Thymus (tissue), 11 donors: ENCODE results near the gene DAB1. TPM values are rescaled to one million over a fixed set of nuclear protein-coding genes. Genes with fewer than 3 reads are reported as not detected.

Experiments used
- DNase-seq, 9 donors: peaks; one replicate each; pipeline ENCODE4 v3.0.0-alpha.2; 2013; ENCODE audit warnings: low spot score in 9 of 9, low read depth in 6 of 9, missing footprints in 1 of 9
- H3K27ac ChIP-seq, 2 donors: one replicate each; pipeline ENCODE4 v1.5.1; 2013; ENCODE audit warnings: control low read depth in 1 of 2, low read depth in 1 of 2, low read length in 1 of 2, mild to moderate bottlenecking in 1 of 2, moderate library complexity in 1 of 2
- H3K27me3 ChIP-seq, 2 donors: one replicate each; pipeline ENCODE4 v1.5.1; 2013; ENCODE audit warnings: low read length in 1 of 2; ENCODE audit not compliant: control insufficient read depth in 2 of 2, insufficient read depth in 1 of 2
- H3K36me3 ChIP-seq, 2 donors: one replicate each; pipeline ENCODE4 v1.5.1; 2013; ENCODE audit warnings: low read length in 1 of 2, mild to moderate bottlenecking in 1 of 2, moderate library complexity in 1 of 2; ENCODE audit not compliant: control insufficient read depth in 2 of 2, insufficient read depth in 2 of 2
- H3K4me1 ChIP-seq, 2 donors: one replicate each; pipeline ENCODE4 v1.5.1; 2013; ENCODE audit warnings: low read length in 2 of 2; ENCODE audit not compliant: control insufficient read depth in 2 of 2, insufficient read depth in 2 of 2
- H3K4me3 ChIP-seq, 2 donors: one replicate each; pipeline ENCODE4 v1.5.1; 2013; ENCODE audit warnings: low read length in 2 of 2, control low read depth in 1 of 2, mild to moderate bottlenecking in 1 of 2
- H3K9me3 ChIP-seq, 2 donors: one replicate each; pipeline ENCODE4 v1.5.1; 2013; ENCODE audit warnings: low read length in 1 of 2, mild to moderate bottlenecking in 1 of 2; ENCODE audit not compliant: control insufficient read depth in 2 of 2, insufficient read depth in 1 of 2
- WGBS: extraction: QIAGEN DNeasy Blood & Tissue Kit; methylation state at CpG from one replicate; pipeline ENCODE4 v1.1.7; 2013; 5-methylcytosine and 5-hydroxymethylcytosine counted together
- polyA plus RNA-seq: library from polyadenylated mRNA; stranded (reverse); fragments of 200-250 nt; gene quantifications from one replicate; pipeline ENCODE4 v1.2.3, GENCODE V29; 2013
- total RNA-seq: library from RNA; stranded (reverse); fragments of 120-200 nt; gene quantifications from one replicate; pipeline ENCODE4 v1.2.4, GENCODE V29; 2013
- donor health status: healthy.

Gene DAB1
- total and polyA plus RNA-seq, 2 donors, result 0.09 to 0.23 TPM

DNA sequence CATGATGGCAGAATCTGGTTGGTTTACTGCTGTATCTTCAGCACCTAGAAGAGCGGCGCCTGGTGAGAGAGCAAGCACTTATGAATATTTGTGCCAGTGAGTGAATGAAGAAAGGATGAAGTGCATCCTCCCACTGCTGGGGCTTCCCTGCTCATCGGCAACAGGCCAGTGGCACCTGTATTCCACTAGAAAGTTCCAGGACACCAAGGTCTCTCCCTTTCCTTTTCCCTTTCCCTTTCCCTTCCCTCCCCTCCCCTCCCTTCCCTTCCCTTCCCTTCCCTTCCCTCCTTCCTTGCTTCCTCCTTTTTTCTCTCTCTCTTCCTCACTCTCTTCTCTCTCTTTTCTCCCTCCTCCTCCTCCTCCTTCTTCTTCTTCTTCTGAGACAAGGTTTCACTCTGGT lies 86.2 kb downstream of the DAB1 start:
- WGBS, result 93% methylated on average over 3 of the region's 3 CpGs

DNA sequence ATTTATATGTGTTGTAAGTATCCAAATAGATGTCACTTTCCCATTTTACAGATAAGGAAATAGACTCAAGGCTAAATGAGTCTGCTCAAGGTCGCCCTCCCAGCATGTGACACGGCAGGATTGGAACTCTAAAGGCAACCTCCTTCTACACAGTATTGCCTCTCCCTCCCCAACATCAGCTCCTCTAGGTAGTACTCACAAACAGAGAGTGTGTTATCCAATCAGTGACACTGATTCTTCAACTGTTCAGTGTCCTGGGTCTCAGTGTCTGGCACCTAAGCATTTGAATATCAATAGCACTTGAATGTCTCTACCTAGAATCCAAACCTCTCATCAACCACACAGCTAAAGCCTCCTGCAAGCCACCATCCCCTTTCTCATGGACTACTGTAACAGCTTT lies 87.1 kb downstream of the DAB1 start:
- no peaks in the 10 kb centered on the region for H3K9me3 ChIP-seq
- no peaks in the 10 kb centered on the region for H3K36me3 ChIP-seq
- DNase-seq, result no peak
- H3K4me1 ChIP-seq, result no peaks in the 10 kb centered on the region
- no peak overlapping the region for H3K27ac ChIP-seq
- no peaks in the 10 kb centered on the region for H3K27me3 ChIP-seq
- WGBS, result 48% methylated on average over 2 of the region's 2 CpGs
- no peak overlapping the region for H3K4me3 ChIP-seq

More for the DNA sequence above, 86.2 kb downstream of the DAB1 start:
- DNase-seq, result no peak
- no peak overlapping the region for H3K27ac ChIP-seq
- H3K27me3 ChIP-seq, result no peaks in the 10 kb centered on the region
- no peaks in the 10 kb centered on the region for H3K4me1 ChIP-seq
- H3K4me3 ChIP-seq, result no peak overlapping the region
- no peaks in the 10 kb centered on the region for H3K36me3 ChIP-seq
- H3K9me3 ChIP-seq, result no peaks in the 10 kb centered on the region

DNA sequence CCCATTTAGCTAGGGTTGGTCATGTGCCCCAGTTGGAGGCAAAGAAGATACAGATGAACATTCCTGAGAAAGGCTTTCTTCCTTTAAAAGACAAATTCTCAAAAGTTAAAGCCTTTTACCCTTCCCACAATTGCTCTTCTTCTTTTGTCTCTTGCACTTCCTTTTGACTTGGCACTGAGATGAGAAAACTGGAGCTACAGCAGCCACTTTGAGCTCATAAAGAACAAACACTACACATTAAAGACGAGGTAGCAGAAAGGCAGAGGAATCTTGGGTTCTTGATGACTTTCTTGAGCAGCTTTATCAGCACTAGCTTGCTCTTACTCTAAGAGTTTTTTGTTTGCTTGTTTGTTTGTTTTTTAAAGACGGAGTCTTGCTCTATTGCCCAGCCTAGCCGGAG lies 92.2 kb downstream of the DAB1 start:
- no peaks in the 10 kb centered on the region for H3K36me3 ChIP-seq
- H3K9me3 ChIP-seq, result no peaks in the 10 kb centered on the region
- WGBS, result 92% methylated on average over 3 of the region's 3 CpGs
- no peak overlapping the region for H3K27ac ChIP-seq
- no peak for DNase-seq
- no peak overlapping the region for H3K4me3 ChIP-seq
- H3K27me3 ChIP-seq, result no peaks in the 10 kb centered on the region
- no peaks in the 10 kb centered on the region for H3K4me1 ChIP-seq

DNA sequence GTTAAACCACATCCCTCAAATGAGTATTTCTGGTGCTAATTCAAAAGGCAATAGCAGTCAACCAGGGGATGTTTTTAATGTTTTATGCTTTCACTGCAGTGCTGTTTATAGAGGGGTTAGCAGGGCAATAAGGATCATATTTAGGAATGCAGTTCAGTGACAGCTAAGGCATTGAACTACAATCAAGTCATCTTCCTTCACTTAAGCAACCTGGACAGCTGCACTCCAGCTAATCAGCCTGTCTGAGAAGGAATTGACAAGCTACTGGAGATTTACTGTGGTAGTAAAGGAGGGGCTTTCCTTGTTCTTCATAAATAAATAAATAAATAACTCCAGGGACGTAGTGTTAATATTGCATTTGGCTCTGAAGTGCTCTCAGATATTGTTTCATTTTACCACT lies 93.9 kb downstream of the DAB1 start:
- 77% methylated on average over 1 of the region's 1 CpG for WGBS
- Histone ChIP-seq H3K36me3 (no peaks in the 10 kb centered on the region), H3K27me3 (no peaks in the 10 kb centered on the region), H3K27ac (no peak overlapping the region), H3K4me1 (no peaks in the 10 kb centered on the region), H3K9me3 (no peaks in the 10 kb centered on the region), H3K4me3 (no peak overlapping the region)
- no peak for DNase-seq

DNA sequence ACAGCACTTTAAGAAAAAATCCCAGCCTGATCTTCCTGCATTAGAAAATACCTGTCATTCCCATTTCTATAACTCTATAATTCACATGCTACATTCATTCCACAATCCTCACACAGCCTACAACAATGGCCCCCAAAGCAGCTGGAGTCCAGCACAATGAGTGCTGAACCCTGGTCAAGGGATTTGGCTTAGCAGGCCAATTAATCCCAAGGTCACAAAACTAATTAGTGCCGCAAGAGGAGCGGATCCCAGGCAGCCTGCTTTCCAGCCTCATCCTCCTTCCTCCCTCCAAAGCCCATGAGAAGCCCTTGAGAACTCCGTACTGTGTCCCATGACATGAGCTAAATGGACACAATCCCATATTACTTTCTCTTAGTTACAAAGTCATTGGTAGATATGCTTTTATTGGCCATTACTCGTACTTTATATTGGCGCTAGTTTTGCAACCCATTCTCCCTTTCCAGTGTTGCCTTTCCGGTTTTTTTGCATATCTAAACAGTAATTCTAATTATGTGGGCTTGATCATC lies 94.8 kb downstream of the DAB1 start:
- no peaks in the 10 kb centered on the region for H3K4me1 ChIP-seq
- no peak overlapping the region for H3K27ac ChIP-seq
- DNase-seq, result no peak
- no peaks in the 10 kb centered on the region for H3K9me3 ChIP-seq
- H3K36me3 ChIP-seq, result no peaks in the 10 kb centered on the region
- 92% methylated on average over 6 of the region's 6 CpGs for WGBS
- H3K27me3 ChIP-seq, result no peaks in the 10 kb centered on the region
- H3K4me3 ChIP-seq, result no peak overlapping the region

- Histone ChIP-seq H3K9me3 (no peaks in the 10 kb centered on the region), H3K36me3 (no peaks in the 10 kb centered on the region), H3K27me3 (no peaks in the 10 kb centered on the region), H3K27ac (no peak overlapping the region), H3K4me1 (no peaks in the 10 kb centered on the region), H3K4me3 (no peak overlapping the region)
- no peak for DNase-seq
- 96% methylated on average over 4 of the region's 4 CpGs for WGBS
These were observed 95.9 kb downstream of the DAB1 start for GRCh38 chr1:57327946-57328345.

GRCh38 chr1:57327336-57327735 lies 96.5 kb downstream of the DAB1 start:
- Histone ChIP-seq H3K27me3 (no peaks in the 10 kb centered on the region), H3K36me3 (no peaks in the 10 kb centered on the region), H3K9me3 (no peaks in the 10 kb centered on the region), H3K4me1 (no peaks in the 10 kb centered on the region), H3K4me3 (no peak overlapping the region), H3K27ac (no peak overlapping the region)
- 89% methylated on average over 5 of the region's 5 CpGs for WGBS
- no peak for DNase-seq

GRCh38 chr1:57325536-57325935 lies 98.3 kb downstream of the DAB1 start:
- no peaks in the 10 kb centered on the region for H3K4me1 ChIP-seq
- no peaks in the 10 kb centered on the region for H3K36me3 ChIP-seq
- 84% methylated on average over 1 of the region's 1 CpG for WGBS
- no peak overlapping the region for H3K4me3 ChIP-seq
- no peaks in the 10 kb centered on the region for H3K9me3 ChIP-seq
- H3K27me3 ChIP-seq, result no peaks in the 10 kb centered on the region
- H3K27ac ChIP-seq, result no peak overlapping the region
- no peak for DNase-seq

DNA sequence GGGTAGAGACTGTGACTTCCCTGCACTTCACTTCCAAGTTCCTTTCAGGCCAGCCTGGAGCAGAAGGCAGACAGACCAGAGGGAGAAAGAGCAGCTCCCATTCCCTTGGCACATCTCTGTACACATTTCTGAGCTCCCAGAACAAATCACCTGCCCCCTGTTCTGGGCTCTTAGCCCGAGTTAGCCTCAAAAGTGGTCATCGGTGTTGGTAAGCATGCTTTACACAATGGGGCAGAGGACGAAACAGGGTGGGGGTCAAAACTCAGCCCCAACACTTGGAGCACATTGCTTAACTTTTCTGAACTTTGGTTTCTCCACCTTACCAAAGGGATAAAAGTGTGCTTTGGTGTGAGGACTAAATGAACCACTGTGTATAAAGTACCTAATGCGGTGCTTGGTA lies 98.7 kb downstream of the DAB1 start:
- no peaks in the 10 kb centered on the region for H3K9me3 ChIP-seq
- WGBS, result 79% methylated on average over 4 of the region's 4 CpGs
- DNase-seq, result no peak
- no peak overlapping the region for H3K27ac ChIP-seq
- no peaks in the 10 kb centered on the region for H3K36me3 ChIP-seq
- no peaks in the 10 kb centered on the region for H3K4me1 ChIP-seq
- H3K27me3 ChIP-seq, result no peaks in the 10 kb centered on the region
- no peak overlapping the region for H3K4me3 ChIP-seq

- H3K36me3 ChIP-seq, result no peaks in the 10 kb centered on the region
- H3K4me3 ChIP-seq, result no peak overlapping the region
- no peak overlapping the region for H3K27ac ChIP-seq
- no peaks in the 10 kb centered on the region for H3K4me1 ChIP-seq
- H3K27me3 ChIP-seq, result no peaks in the 10 kb centered on the region
- 98% methylated on average over 3 of the region's 3 CpGs for WGBS
- no peak for DNase-seq
- H3K9me3 ChIP-seq, result no peaks in the 10 kb centered on the region
These were observed 99.5 kb downstream of the DAB1 start for GRCh38 chr1:57324388-57324787.
